Heart left ventricle (tissue), 16 donors: ENCODE measurements around the gene CHCHD3. TPM values are rescaled to one million over a fixed set of nuclear protein-coding genes. Genes with fewer than 3 reads are reported as not detected.
A peak's percentile ranks its signal among the peaks of the same experiment; 100 is the strongest.
"Not testable (repeated sequence)": the region's sequence is repeated elsewhere in the genome, so short reads cannot be mapped to it uniquely, and the experiment has no call there.

Experiments used
- ATAC-seq, 4 donors: fragments of 200-7000 bp; cut with Tn5 transposase; one replicate each; pipeline ENCODE4 v1.9.1; 2020 to 2022; ENCODE audit warnings: moderate library complexity in 4 of 4, mild to moderate bottlenecking in 3 of 4, moderate number of reproducible peaks in 1 of 4
- DNase-seq, 5 donors: peaks; one replicate each; pipeline ENCODE4 v3.0.0-alpha.2; 2020
- H3K27ac ChIP-seq, 12 donors: fragments of 200-600 bp; sonication (generic) in 4 of 12; one replicate each; pipeline versions ENCODE4 v1.5.0 to v1.8.0; 2016 to 2022; ENCODE audit warnings: mild to moderate bottlenecking in 2 of 12
- H3K27me3 ChIP-seq, 9 donors: fragments of 200-600 bp; sonication (generic) in 2 of 9; one replicate each; pipeline versions ENCODE4 v1.5.1 to v1.8.0; 2016 to 2022; ENCODE audit warnings: mild to moderate bottlenecking in 3 of 9
- H3K36me3 ChIP-seq, 9 donors: fragments of 200-600 bp; sonication (generic) in 2 of 9; one replicate each; pipeline versions ENCODE4 v1.5.0 to v1.8.0; 2018 to 2022; ENCODE audit warnings: mild to moderate bottlenecking in 2 of 9
- H3K4me1 ChIP-seq, 12 donors: fragments of 200-600 bp; sonication (generic) in 4 of 12; one replicate each; pipeline versions ENCODE4 v1.5.0 to v1.8.0; 2016 to 2022; ENCODE audit warnings: mild to moderate bottlenecking in 3 of 12
- H3K4me3 ChIP-seq, 12 donors: fragments of 200-600 bp; sonication (generic) in 4 of 12; one replicate each; pipeline versions ENCODE4 v1.5.0 to v1.8.0; 2017 to 2022; ENCODE audit warnings: mild to moderate bottlenecking in 9 of 12, moderate library complexity in 4 of 12
- H3K9me3 ChIP-seq, 12 donors: fragments of 200-600 bp; sonication (generic) in 4 of 12; one replicate each; pipeline versions ENCODE4 v1.5.0 to v1.8.0; 2016 to 2022; ENCODE audit warnings: mild to moderate bottlenecking in 1 of 12
- POLR2A ChIP-seq, 2 donors: fragments of 450-650 bp; IDR thresholded peaks; one replicate each; pipeline ENCODE4 v1.6.1; 2017; ENCODE audit warnings: antibody characterized with exemption in 2 of 2, mild to moderate bottlenecking in 2 of 2, moderate library complexity in 2 of 2
- WGBS, 4 donors: extraction: QIAGEN DNeasy Blood & Tissue Kit in 2 of 4; methylation state at CpG; one replicate each; pipeline versions ENCODE4 v1.1.5 to v1.1.7; 2013 to 2018; 5-methylcytosine and 5-hydroxymethylcytosine counted together
- intact Hi-C, 10 donors: fragments of 100-400 bp; cut with DNase I; formaldehyde crosslinking; loops; one replicate each; pipeline versions ENCODE4 v1.11.1 to v1.14.2; 2022
- polyA plus RNA-seq, 2 donors: library from polyadenylated mRNA; stranded (reverse); fragments of 200-250 nt; gene quantifications; one replicate each; pipeline ENCODE4 v1.2.3, GENCODE V29; 2013
- total RNA-seq, 9 donors: library from RNA; depleted of rRNA in 2 of 9; stranded (reverse); fragments of >200 nt in 2 of 9; fragmentation: NEBNext Ultra II Directional in 3 of 9; extraction: Animal tissue kit (Norgen Biotek cat#: 25700) in 3 of 9; gene quantifications; one replicate each; pipeline versions ENCODE4 v1.1.0 to v1.2.4, GENCODE V29; 2016 to 2023
- TF ChIP-seq, protein P1 (sequence below), 12 donors: fragments of 200-600 bp; sonication (generic) in 4 of 12; IDR thresholded peaks; one replicate each; pipeline versions ENCODE4 v1.5.0 to v1.8.0; 2018 to 2022; ENCODE audit warnings: antibody characterized with exemption in 12 of 12, mild to moderate bottlenecking in 5 of 12
- donor health status: ischemic (EF 13 %, LVEDD 7.1; RV severe dilation, severe dysfunction).
- donor health status: healthy with polysubstance abuse.
- donor health status: DM: no; HTN: yes; CAD: no.
- donor health status: DM: no; HTN: no; CAD: no.
- donor health status: ischemic (EF 25% LVEDD 6.9; RV normal size, moderate dysfunction).
- donor health status: ischemic (EF 25% LVEDD 5.7; RV mildly dilated, moderate dysfunction).
- donor health status: healthy.
- donor health status: DM: yes; HTN: yes; CAD: no.
- donor health status: ischemic (EF 35%, LVEDD 5.7; RV mildly dilated, moderate dysfunction).
- donor health status: nonischemic (EF 11% LVEDD 7.7; RV severe dilation, severe dysfunction).
- donor health status: DM: yes; HTN: yes; CAD: no.
- donor health status: PGD.
- donor health status: ischemic (EF 29% LVEDD 5.4; RV normal size, mild dysfunction).
- donor health status: nonischemic (EF 23%, LVEDD 6.1; RV moderate dilation, normal function).

Gene CHCHD3
- total and polyA plus RNA-seq, 11 donors = 92.9 to 197 (median 176) TPM

DNA sequence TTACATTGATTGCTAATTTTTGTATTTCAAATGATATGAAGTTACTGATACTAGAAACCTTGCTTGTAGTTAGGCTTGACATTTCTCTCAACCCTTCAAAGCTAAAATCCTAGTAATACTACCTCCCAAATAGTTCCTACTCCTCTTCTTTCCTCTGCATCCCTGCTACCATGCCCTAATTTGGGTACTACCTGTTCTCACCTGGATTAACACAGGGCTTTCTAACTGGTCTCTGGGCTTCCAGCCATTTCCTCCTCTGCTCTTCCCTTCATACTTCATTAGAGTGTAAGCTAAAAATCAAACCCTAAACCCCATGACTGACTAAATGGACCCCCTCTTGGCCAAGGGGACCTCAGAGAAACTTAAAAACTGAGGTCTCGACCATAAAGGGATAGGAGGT lies 112.4 kb downstream of the CHCHD3 start:
- ATAC-seq (no peak), DNase-seq (no peak)
- WGBS, 4 donors = 94 to 100% (median 99%) methylated on average over 1 of the region's 1 CpG
- TF ChIP-seq, protein P1, sequence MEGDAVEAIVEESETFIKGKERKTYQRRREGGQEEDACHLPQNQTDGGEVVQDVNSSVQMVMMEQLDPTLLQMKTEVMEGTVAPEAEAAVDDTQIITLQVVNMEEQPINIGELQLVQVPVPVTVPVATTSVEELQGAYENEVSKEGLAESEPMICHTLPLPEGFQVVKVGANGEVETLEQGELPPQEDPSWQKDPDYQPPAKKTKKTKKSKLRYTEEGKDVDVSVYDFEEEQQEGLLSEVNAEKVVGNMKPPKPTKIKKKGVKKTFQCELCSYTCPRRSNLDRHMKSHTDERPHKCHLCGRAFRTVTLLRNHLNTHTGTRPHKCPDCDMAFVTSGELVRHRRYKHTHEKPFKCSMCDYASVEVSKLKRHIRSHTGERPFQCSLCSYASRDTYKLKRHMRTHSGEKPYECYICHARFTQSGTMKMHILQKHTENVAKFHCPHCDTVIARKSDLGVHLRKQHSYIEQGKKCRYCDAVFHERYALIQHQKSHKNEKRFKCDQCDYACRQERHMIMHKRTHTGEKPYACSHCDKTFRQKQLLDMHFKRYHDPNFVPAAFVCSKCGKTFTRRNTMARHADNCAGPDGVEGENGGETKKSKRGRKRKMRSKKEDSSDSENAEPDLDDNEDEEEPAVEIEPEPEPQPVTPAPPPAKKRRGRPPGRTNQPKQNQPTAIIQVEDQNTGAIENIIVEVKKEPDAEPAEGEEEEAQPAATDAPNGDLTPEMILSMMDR (IDR thresholded peaks at IDR 0.05) = no peak
- no peak for TF ChIP-seq POLR2A (IDR thresholded peaks at IDR 0.05)
- no peaks in the 10 kb centered on the region for H3K9me3 ChIP-seq
- intact Hi-C loops = loop anchor here in 1 of 10 donors (10.0 kb wide), 1 partner anchor 165 kb away; no protein-coding TSS in a partner anchor
- no peaks in the 10 kb centered on the region for H3K27me3 ChIP-seq
- no peak overlapping the region for H3K4me3 ChIP-seq
- H3K4me1 ChIP-seq = peaks cover 0 to 7% (median 0%) of the 10 kb centered on the region in 12 donors
- H3K36me3 ChIP-seq = peaks cover 0 to 25% (median 16%) of the 10 kb centered on the region in 9 donors
- no peak overlapping the region for H3K27ac ChIP-seq

DNA sequence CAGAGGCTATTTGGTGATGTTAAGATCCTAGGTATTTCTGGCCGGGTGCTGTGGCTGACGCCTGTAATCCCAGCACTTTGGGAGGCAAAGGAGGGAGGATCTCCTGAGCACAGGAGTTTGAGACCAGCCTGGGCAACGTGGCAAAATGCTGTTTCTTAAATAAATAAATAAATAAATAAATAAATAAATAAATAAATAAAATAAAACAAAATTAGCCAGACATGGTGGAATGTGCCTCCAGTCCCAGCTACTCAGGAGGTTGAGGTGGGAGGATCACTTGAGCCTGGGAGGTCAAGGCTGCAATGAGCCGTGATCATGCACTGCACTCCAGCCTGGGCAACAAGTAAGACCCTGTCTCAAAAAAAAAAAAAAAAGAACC lies 114.4 kb downstream of the CHCHD3 start:
- not testable (repeated sequence) for H3K4me3 ChIP-seq, H3K27ac ChIP-seq, H3K36me3 ChIP-seq, DNase-seq, H3K4me1 ChIP-seq, ATAC-seq, H3K9me3 ChIP-seq, H3K27me3 ChIP-seq
- intact Hi-C loops = loop anchor here in 1 of 10 donors (10.0 kb wide), 1 partner anchor 163 kb away; no protein-coding TSS in a partner anchor
- WGBS, 4 donors = 93 to 99% (median 96%) methylated on average over 4 of the region's 4 CpGs

DNA sequence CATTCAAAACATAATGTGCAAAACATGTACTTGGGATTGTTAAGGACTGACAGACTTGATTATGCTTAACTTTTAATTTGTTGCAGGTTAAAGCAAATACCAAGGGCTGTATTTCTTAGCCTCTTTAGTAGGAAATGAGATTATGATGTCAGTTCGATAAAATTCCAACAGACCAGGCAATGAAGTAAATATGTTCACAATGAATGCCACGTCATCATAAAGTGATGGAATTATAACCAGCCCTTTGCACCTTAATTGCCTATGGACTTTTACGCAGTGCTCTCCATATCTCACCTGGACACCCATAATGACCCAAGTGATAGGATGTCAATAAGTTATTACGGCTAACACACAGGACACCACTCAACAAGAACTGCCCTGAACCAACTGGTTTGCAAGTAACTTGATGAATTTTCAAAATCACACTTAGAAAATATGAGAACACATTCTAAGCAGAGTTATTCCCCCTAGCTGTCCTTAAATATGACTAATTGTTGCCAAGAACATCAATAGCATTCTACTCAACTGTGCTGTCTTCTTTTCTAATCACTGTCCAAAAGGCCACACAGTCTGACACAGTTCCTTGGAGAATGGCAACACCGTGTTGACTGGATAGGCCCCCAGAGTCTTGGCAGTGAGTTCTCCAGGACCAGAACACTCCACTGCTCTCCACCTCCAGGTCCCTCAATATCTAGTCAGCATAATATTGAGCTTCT lies 115.0 kb downstream of the CHCHD3 start:
- WGBS, 4 donors = 74 to 91% (median 87%) methylated on average over 5 of the region's 5 CpGs
- Histone ChIP-seq H3K4me3 (no peak overlapping the region), H3K27ac (no peak overlapping the region), H3K27me3 (no peaks in the 10 kb centered on the region), H3K9me3 (no peaks in the 10 kb centered on the region), H3K4me1 (peaks cover 0 to 7% (median 0%) of the 10 kb centered on the region in 12 donors), H3K36me3 (peaks cover 0 to 4% (median 0%) of the 10 kb centered on the region in 9 donors)
- no peak for TF ChIP-seq POLR2A (IDR thresholded peaks at IDR 0.05)
- TF ChIP-seq, protein P1 (IDR thresholded peaks at IDR 0.05) = no peak
- intact Hi-C loops = loop anchor here in 1 of 10 donors (10.0 kb wide), 1 partner anchor 162 kb away; no protein-coding TSS in a partner anchor
- DNase-seq (no peak), ATAC-seq (peak in 1 of 4 donors; percentile 36)

DNA sequence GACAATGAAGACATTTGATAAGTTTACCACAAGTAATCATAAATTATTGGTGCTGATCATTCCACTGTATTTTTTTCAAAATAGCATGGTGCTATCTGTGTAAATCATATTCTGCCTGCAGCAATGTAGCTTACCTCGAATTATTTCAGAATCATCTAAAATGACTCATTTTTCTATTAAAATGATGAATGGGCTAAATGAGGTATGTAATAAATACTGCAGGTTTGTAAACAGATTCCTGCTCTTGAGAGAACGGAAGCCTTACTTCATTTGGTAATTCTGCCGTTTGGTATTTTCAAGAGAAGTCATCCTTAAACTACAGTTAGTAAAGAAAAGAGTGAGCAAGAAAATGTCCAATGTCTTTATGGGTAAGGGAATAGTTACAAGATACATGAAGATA lies 115.9 kb downstream of the CHCHD3 start:
- H3K4me1 ChIP-seq = peaks cover 0 to 3% (median 0%) of the 10 kb centered on the region in 12 donors
- ATAC-seq (no peak), DNase-seq (no peak)
- no peaks in the 10 kb centered on the region for H3K9me3 ChIP-seq
- no peak overlapping the region for H3K4me3 ChIP-seq
- H3K27me3 ChIP-seq = no peaks in the 10 kb centered on the region
- no peak overlapping the region for H3K27ac ChIP-seq
- intact Hi-C loops = loop anchor here in 1 of 10 donors (10.0 kb wide), 1 partner anchor 161 kb away; no protein-coding TSS in a partner anchor
- H3K36me3 ChIP-seq = no peaks in the 10 kb centered on the region
- 92 to 94% (median 93%) methylated on average over 3 of the region's 3 CpGs for WGBS, 4 donors
- TF ChIP-seq, protein P1 (IDR thresholded peaks at IDR 0.05) = no peak
- TF ChIP-seq POLR2A (IDR thresholded peaks at IDR 0.05) = no peak
